DMS 273 treated with DMSO at 0.1 percent for 48 hours (cell line): ENCODE results near the gene RBSN.
A peak's percentile ranks its signal among the peaks of the same experiment; 100 is the strongest.
"Not testable (repeated sequence)": the region's sequence is repeated elsewhere in the genome, so short reads cannot be mapped to it uniquely, and the experiment has no call there.

Source experiments
- DNase-seq: peaks from one replicate; lab custom pipeline; 2025; lab: John Stamatoyannopoulos, UW

The RBSN gene

GRCh38 chr3:15098503-15099363 is at the start of gene RBSN:
TSS of gene RBSN (minus strand) at chr3:15099148. CDS start at chr3:15096120, 3,028 bp downstream.
- DNase-seq = peak; percentile 75

GRCh38 chr3:15148614-15149013 is 49.7 kb upstream of the RBSN start:
- peak; percentile 39 for DNase-seq

- DNase-seq = not testable (repeated sequence)
Measured at GRCh38 chr3:15136885-15137284, 37.9 kb upstream of the RBSN start.

- DNase-seq = not testable (repeated sequence)
Measured at GRCh38 chr3:15134968-15135367, 36.0 kb upstream of the RBSN start.

GRCh38 chr3:15128403-15128802 is 29.5 kb upstream of the RBSN start:
- DNase-seq = not testable (repeated sequence)

- DNase-seq = not testable (repeated sequence)
Measured at GRCh38 chr3:15126975-15127374, 28.0 kb upstream of the RBSN start.

GRCh38 chr3:15122398-15122797 is 23.4 kb upstream of the RBSN start:
- no peak for DNase-seq

GRCh38 chr3:15121936-15122335 is 23.0 kb upstream of the RBSN start:
- no peak for DNase-seq

- DNase-seq = no peak
Measured at GRCh38 chr3:15120986-15121385, 22.0 kb upstream of the RBSN start.

- DNase-seq = no peak
Measured at GRCh38 chr3:15117011-15117410, 18.1 kb upstream of the RBSN start.

GRCh38 chr3:15116032-15116669 is 17.2 kb upstream of the RBSN start:
- DNase-seq = no peak

GRCh38 chr3:15114466-15115358 is 15.8 kb upstream of the RBSN start:
- DNase-seq = no peak

GRCh38 chr3:15113884-15114283 is 14.9 kb upstream of the RBSN start:
- DNase-seq = no peak

- DNase-seq = no peak
Measured at GRCh38 chr3:15113471-15113870, 14.5 kb upstream of the RBSN start.

- no peak for DNase-seq
Measured at GRCh38 chr3:15112011-15112410, 13.1 kb upstream of the RBSN start.

GRCh38 chr3:15110206-15110605 is 11.3 kb upstream of the RBSN start:
- DNase-seq = no peak

- DNase-seq = no peak
Measured at GRCh38 chr3:15108869-15109268, 9.9 kb upstream of the RBSN start.

GRCh38 chr3:15108082-15108545 is 9.2 kb upstream of the RBSN start:
- DNase-seq = no peak

GRCh38 chr3:15107075-15107947 is 8.4 kb upstream of the RBSN start:
- DNase-seq = no peak

- no peak for DNase-seq
Measured at GRCh38 chr3:15102836-15103235, 3.9 kb upstream of the RBSN start.

- no peak for DNase-seq
Measured at GRCh38 chr3:15102256-15102655, 3.3 kb upstream of the RBSN start.
